ENCODE data around the gene CXADR.

- no peak for TF ChIP-seq POLR2A (IDR thresholded peaks at IDR 0.05)
- TF ChIP-seq, protein P1, sequence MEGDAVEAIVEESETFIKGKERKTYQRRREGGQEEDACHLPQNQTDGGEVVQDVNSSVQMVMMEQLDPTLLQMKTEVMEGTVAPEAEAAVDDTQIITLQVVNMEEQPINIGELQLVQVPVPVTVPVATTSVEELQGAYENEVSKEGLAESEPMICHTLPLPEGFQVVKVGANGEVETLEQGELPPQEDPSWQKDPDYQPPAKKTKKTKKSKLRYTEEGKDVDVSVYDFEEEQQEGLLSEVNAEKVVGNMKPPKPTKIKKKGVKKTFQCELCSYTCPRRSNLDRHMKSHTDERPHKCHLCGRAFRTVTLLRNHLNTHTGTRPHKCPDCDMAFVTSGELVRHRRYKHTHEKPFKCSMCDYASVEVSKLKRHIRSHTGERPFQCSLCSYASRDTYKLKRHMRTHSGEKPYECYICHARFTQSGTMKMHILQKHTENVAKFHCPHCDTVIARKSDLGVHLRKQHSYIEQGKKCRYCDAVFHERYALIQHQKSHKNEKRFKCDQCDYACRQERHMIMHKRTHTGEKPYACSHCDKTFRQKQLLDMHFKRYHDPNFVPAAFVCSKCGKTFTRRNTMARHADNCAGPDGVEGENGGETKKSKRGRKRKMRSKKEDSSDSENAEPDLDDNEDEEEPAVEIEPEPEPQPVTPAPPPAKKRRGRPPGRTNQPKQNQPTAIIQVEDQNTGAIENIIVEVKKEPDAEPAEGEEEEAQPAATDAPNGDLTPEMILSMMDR (IDR thresholded peaks at IDR 0.05), result no peak
Measured at GRCh38 chr21:17506951-17507350, 5.9 kb upstream of the CXADR start.

All from sigmoid colon (tissue), 3 donors.